Chondrocyte (in vitro differentiated cells): Measurements from ENCODE around the gene ID2. TPM values are rescaled to one million over a fixed set of nuclear protein-coding genes. Genes with fewer than 3 reads are reported as not detected.

ENCODE experiments used
- DNase-seq: peaks from one replicate; pipeline ENCODE4 v3.0.0; 2021; ENCODE audit warnings: mixed read lengths, low spot score
- H3K27ac Mint-ChIP-seq: one replicate; pipeline ENCODE4 v1.8.0; 2021; ENCODE audit warnings: mild to moderate bottlenecking, moderate library complexity, mixed read lengths; ENCODE audit not compliant: unreplicated experiment
- H3K27me3 Mint-ChIP-seq: 2 replicates; pipeline ENCODE4 v1.8.0; 2021; ENCODE audit warnings: low read depth, mixed read lengths
- H3K36me3 Mint-ChIP-seq: 2 replicates; pipeline ENCODE4 v1.8.0; 2021; ENCODE audit warnings: low read depth, mixed read lengths
- H3K4me1 Mint-ChIP-seq: 2 replicates; pipeline ENCODE4 v1.8.0; 2021; ENCODE audit warnings: low read depth, mild to moderate bottlenecking, mixed read lengths
- H3K4me3 Mint-ChIP-seq: one replicate; pipeline ENCODE4 v1.8.0; 2021; ENCODE audit warnings: mild to moderate bottlenecking, moderate library complexity, mixed read lengths; ENCODE audit not compliant: unreplicated experiment
- H3K9me3 Mint-ChIP-seq: 2 replicates; pipeline ENCODE4 v1.8.0; 2021; ENCODE audit warnings: low read depth, mixed read lengths
- total RNA-seq: library from RNA; stranded (reverse); gene quantifications from 3 replicates; pipeline ENCODE4 v1.2.1, GENCODE V29; 2021
- TF ChIP-seq, protein P1 (sequence below): fragments of 200-600 bp; sonication (generic); IDR thresholded peaks from 2 replicates; pipeline ENCODE4 v1.5.0; 2021; ENCODE audit warnings: antibody characterized with exemption, mild to moderate bottlenecking, moderate library complexity

The ID2 gene
- total RNA-seq, 1 donor from 2014 or later = 23.1 TPM

DNA sequence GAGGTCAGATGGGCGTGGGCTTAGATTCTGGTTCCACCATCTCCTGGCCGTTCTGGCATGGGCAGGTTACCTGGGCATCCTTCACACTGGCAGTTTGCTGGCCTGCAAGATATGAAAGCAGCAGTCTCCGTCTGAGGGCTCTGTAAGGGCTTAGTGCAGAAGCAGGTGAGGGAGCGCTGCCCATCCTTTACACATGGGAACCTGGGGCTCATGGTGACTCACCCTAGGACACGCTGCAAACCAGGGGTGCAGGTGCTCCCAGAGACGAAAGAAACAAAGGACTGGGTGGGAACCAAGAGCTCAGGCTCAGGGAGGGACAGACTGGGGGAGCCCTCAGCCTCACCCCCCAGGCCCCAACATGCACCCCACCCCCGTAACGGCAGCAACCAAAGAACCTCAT, 10.7 kb upstream of the ID2 start:
- Mint-ChIP-seq H3K27me3 (no peaks in the 10 kb centered on the region), H3K4me1 (no peaks in the 10 kb centered on the region), H3K27ac (no peak overlapping the region), H3K4me3 (no peak overlapping the region), H3K36me3 (peaks cover 11% of the 10 kb centered on the region), H3K9me3 (peaks cover 14% of the 10 kb centered on the region)
- TF ChIP-seq, protein P1, sequence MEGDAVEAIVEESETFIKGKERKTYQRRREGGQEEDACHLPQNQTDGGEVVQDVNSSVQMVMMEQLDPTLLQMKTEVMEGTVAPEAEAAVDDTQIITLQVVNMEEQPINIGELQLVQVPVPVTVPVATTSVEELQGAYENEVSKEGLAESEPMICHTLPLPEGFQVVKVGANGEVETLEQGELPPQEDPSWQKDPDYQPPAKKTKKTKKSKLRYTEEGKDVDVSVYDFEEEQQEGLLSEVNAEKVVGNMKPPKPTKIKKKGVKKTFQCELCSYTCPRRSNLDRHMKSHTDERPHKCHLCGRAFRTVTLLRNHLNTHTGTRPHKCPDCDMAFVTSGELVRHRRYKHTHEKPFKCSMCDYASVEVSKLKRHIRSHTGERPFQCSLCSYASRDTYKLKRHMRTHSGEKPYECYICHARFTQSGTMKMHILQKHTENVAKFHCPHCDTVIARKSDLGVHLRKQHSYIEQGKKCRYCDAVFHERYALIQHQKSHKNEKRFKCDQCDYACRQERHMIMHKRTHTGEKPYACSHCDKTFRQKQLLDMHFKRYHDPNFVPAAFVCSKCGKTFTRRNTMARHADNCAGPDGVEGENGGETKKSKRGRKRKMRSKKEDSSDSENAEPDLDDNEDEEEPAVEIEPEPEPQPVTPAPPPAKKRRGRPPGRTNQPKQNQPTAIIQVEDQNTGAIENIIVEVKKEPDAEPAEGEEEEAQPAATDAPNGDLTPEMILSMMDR = no peak
- no peak for DNase-seq

DNA sequence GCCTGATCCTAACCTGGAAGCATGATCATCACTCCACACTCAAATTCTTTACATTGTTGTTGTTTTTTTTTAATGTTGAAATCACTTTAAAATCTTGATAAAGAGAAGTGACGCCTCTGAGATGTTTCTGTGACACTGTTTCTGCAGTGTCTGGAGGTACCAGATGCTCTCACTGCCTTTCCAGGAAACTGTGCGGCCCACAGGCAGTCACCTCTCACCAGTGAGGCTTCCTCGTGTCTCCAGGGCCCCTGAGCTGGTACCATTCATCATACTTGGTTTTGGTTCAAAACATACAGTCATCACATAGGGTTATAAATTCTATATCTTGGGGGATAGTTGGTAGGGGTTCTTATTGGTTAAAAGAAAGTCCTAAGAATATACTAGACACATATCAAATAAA, 10.1 kb upstream of the ID2 start:
- no peak for DNase-seq
- no peak overlapping the region for H3K4me3 Mint-ChIP-seq
- H3K9me3 Mint-ChIP-seq = peaks cover 14% of the 10 kb centered on the region
- H3K27ac Mint-ChIP-seq = no peak overlapping the region
- TF ChIP-seq, protein P1 = no peak
- no peaks in the 10 kb centered on the region for H3K4me1 Mint-ChIP-seq
- peaks cover 11% of the 10 kb centered on the region for H3K36me3 Mint-ChIP-seq
- H3K27me3 Mint-ChIP-seq = no peaks in the 10 kb centered on the region

DNA sequence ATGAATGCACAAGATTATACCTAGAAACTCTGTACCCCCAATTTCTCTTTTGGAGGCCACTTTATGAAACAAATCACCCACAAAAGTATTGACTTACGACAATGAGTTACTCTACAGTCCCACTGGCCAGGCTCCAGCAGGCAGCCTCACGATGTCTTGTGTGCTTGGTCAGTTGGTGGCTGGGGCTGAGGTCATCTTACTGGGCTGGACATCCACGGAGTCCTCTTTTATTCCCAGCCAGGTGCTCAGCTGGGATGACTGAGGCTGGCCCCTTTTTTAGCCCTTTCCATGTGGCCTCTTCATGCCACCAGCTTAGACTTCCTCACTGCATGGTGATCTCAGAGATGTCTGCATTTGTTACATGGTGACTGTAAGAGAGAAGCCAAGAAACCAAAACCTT, 8.9 kb upstream of the ID2 start:
- no peak overlapping the region for H3K4me3 Mint-ChIP-seq
- peaks cover 14% of the 10 kb centered on the region for H3K9me3 Mint-ChIP-seq
- DNase-seq = no peak
- TF ChIP-seq, protein P1 = no peak
- no peak overlapping the region for H3K27ac Mint-ChIP-seq
- H3K36me3 Mint-ChIP-seq = peaks cover 11% of the 10 kb centered on the region
- peaks cover 10% of the 10 kb centered on the region for H3K4me1 Mint-ChIP-seq
- H3K27me3 Mint-ChIP-seq = no peaks in the 10 kb centered on the region

DNA sequence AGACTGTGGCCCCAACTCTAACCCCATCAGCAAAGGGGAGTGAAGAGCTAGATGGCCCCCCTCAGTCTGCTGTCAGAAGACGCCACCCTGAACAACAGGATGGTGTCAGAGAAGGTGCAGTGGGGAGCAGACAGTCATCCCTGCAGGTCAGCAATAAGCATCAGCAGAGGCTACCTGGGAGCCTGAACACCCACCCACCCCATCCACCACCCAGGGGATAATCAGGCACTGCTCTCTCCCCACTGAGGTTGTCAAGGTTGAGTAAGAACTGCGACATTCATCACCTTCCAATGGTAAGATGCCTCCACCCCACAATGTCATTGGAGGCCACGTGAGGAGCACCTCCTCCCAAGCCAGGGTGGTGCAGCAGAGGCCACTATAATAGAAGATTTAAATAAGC, 8.5 kb upstream of the ID2 start:
- H3K27me3 Mint-ChIP-seq = no peaks in the 10 kb centered on the region
- TF ChIP-seq, protein P1 = no peak
- no peak overlapping the region for H3K4me3 Mint-ChIP-seq
- peaks cover 14% of the 10 kb centered on the region for H3K9me3 Mint-ChIP-seq
- peaks cover 14% of the 10 kb centered on the region for H3K4me1 Mint-ChIP-seq
- no peak for DNase-seq
- H3K27ac Mint-ChIP-seq = no peak overlapping the region
- H3K36me3 Mint-ChIP-seq = peaks cover 11% of the 10 kb centered on the region

DNA sequence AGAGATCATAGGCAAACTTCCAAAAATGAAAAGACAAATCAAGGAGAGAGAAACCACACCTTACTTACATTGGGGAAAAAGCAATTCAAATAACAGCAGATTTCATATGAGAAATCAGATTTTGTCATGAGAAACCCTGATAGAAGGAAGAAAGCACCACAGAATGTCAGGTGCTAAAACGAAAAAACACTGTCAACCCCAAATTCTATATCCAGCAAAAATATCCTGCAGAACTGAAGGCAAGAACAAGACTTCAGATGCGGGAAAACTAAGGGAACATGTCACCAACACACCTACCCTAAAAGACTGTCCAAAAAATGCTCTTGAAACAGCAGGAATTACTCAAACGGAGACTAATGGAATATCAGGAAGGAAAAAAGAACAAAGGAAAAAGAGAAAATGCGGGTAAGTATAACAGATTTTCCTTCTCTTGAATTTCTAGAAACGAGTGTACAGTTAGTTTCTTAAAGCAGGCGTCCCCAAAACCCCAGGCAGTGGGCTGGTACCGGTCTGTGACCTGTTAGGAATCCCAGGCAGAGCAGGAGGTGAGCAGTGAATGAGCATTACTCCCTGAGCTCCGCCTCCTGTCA, 7.3 kb upstream of the ID2 start:
- Mint-ChIP-seq H3K4me1 (peaks cover 19% of the 10 kb centered on the region), H3K9me3 (peaks cover 14% of the 10 kb centered on the region), H3K27ac (no peak overlapping the region), H3K36me3 (peaks cover 11% of the 10 kb centered on the region), H3K4me3 (no peak overlapping the region), H3K27me3 (no peaks in the 10 kb centered on the region)
- TF ChIP-seq, protein P1 = no peak
- DNase-seq = no peak
